CD4-positive, alpha-beta T cell treated with Interleukin-1 beta for 1 hour (primary cell): ENCODE results near the gene CGB7.
"Not testable (repeated sequence)": the region's sequence is repeated elsewhere in the genome, so short reads cannot be mapped to it uniquely, and the experiment has no call there.

Source experiments
- DNase-seq, 2 donors: peaks; one replicate each; pipeline ENCODE4 v3.0.0-alpha.2; 2020 to 2022

The CGB7 gene

GRCh38 chr19:49073514-49074378, 16.2 kb upstream of the CGB7 start:
- no peak for DNase-seq

- DNase-seq, result no peak
Observed at GRCh38 chr19:49071860-49072547, 14.5 kb upstream of the CGB7 start.

GRCh38 chr19:49070416-49070815, 12.9 kb upstream of the CGB7 start:
- no peak for DNase-seq

GRCh38 chr19:49069026-49069425, 11.5 kb upstream of the CGB7 start:
- DNase-seq, result no peak

GRCh38 chr19:49067554-49067953, 10.0 kb upstream of the CGB7 start:
- DNase-seq, result no peak

GRCh38 chr19:49065905-49066512, 8.5 kb upstream of the CGB7 start:
- no peak for DNase-seq

DNA sequence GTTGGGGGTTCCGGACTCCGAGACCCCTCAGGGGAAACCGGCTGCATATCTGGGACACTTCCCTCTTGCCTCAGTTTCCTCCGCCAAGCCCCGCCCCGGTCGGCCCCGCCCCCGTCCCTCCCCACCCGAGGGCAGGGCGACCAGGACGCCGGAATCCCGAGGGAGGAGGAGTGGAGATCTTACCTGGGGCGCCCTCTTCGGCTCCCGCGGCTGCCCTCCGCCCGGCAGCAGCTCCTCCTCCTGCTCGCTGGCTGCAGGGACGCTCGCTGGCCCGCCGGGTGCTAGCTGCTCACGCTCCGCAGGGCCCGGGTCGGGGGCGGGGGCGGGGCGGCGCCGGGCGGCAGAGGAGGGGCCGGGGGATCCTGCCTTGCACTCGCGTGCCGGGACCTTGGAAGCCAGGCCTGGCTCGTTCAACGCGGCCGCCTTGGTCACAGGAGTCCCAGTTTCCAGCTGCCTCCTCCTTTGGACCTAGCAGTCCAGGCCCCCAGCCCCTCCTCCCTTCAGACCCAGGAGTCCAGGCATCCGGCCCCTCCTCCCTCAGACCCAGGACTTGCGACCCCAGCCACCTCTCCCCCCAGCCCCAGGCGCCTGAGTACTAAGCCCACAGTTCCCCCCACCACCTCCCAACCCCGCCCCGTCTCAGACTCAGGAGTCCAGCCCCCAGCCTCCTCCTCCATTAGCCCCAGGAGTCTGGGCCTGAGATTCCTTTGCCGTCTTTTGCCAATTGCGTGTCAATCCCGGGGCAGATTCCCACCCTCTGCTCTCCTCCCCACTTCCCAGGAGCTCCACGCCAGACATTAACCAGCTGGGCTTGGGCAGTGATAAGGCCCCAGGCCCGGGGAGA, 7.4 kb upstream of the CGB7 start, which contains the start of gene NTF4:
NTF4 (minus strand) TSS at position 51 of the 844 bp plus-strand sequence. CDS start 2,821 bp downstream, outside the sequence.
- no peak for DNase-seq

GRCh38 chr19:49064029-49064629, 6.6 kb upstream of the CGB7 start:
- no peak for DNase-seq

DNA sequence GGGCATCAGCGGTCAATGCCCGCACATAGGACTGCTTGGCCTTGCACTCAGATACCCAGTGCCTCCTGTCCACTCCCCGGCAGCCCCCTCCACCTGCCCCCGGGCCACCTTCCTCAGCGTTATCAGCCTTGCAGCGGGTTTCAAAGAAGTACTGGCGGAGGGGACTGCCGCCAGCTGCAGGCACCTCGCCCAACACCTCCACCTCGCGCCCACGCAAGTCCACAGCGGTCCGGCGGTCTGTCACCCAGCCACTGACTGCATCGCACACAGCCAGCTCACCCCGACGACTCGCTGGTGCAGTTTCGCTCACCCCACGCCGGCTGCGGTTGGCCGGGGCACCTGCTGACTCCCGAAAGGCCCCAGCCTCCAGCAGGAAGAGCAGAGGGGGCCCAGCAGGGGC, 3.9 kb upstream of the CGB7 start:
- no peak for DNase-seq

DNA sequence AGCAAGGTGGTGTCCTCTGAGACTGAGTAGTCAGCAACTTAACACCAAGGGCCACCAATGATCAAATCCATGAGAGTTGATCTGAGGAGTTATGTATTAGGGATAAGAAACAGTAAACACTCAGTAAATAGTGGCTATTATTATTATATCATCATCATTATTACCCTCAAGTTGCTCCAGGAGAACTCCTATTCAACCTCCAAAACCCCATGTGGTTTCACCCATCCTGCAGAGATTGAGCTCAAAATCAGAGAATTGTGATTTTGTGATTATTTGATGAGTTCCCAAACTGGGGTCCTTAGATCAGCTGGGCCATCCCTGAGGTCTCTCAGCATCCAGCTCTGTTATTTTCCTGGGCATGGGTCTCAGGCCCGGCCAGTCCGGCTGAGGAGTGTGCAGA, 3.5 kb upstream of the CGB7 start:
- DNase-seq, result no peak

- no peak for DNase-seq
Observed at GRCh38 chr19:49059053-49059452, 1.5 kb upstream of the CGB7 start.

DNA sequence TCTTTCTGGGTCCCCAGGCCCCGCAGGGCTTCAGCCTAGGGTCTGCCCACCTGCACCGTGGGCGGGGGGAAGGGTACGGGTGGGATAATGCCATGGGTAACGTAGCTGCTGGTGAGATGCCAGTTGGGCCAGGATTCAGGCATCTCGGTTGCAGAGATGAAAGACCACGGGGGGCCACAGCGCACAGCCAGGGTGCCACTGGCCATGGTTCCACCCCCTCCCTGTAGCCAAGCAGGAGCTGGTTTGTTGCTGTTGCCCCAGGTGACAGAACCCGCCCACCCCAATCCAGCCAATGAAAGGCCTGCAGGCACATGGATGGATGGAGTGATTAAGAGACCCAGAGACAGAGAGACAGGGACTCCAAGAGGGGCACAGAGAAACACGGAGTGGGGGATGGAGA, 1.0 kb upstream of the CGB7 start:
- DNase-seq, result peak in 1 of 2 donors; percentile 12

DNA sequence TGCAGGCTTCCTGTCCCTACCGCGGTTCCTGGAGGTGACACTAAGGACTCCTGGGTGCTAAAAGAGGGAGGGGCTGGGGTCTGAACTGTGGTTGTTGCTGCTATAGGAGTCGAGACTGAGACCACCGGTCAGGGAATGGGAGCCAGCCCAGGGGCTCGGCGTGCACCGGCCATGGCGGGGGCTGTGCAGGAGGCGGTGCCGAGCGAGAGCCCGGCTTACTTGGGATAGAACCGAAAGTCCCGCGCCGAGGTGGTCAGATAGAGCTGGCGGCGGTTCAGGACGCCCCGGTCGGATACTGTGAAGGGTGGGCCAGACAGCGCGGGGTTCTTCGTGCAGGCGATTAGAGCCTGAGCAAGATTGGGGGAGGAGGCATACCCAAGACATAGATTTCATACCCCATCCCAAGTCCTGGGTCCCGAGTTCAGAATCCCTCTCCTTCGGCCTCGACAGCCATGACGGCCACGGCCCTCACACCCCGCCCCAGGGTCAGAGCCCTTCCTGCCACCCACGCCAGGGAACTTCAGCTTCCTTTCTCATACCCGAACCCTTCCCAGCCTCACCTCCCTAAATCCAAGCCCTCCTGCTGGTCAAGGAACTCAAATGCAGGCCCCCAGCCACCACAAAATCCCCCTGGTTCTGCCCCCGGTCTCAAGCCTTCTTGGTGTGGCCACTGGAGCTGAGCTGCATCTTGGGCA, 500 bp downstream of the CGB7 start:
- not testable (repeated sequence) for DNase-seq

GRCh38 chr19:49056101-49056901, 1.2 kb downstream of the CGB7 start:
- peak; percentile 34 to 45 for DNase-seq

DNA sequence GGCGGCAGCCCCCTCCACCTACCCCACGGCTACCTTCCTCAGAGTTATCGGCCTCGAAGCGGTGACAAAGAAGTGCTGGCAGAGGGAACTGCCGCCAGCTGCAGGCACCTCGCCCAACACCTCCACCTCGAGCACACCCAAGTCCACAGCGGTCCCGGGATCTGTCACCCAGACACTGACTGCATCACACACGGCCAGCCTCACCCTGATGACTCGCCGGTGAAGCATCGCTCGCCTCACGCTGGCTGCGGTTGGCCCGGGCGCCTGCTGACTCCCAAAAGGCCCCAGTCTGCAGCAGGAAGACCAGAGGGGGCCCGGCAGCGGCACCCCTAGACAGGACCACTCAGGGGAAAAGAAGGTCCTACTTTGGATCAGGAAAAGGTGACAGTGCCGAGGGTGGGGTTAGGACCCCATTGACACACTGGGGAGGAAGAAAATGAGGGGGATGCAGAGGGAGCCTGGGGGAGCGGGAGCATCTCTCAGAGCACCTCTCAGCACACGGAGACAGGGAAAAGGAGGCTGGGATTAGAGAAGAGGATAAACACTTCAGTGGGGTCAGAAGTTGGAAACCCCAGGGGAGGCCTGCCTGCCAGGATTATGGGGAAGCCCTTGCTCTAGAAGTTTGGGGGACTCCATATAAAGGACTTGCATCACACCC, 7.0 kb downstream of the CGB7 start:
- not testable (repeated sequence) for DNase-seq

DNA sequence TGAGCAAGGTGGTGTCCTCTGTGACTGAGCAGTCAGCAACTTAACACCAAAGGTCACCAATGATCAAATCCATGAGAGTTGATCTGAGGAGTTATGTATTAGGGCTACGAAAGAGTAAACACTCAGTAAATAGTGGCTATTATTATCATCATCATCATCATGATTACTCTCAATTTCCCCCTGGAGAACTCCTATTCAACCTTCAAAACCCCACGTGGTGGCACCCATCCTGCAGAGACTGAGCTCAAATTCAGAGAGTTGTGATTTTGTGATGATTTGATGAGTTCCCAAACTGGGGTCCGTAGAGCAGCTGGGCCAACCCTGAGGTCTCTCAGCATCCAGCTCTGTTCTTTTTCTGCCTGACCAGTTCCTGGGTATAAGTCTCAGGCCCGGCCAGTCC, 7.7 kb downstream of the CGB7 start:
- not testable (repeated sequence) for DNase-seq

- DNase-seq, result not testable (repeated sequence)
Observed at GRCh38 chr19:49049011-49049410, 8.5 kb downstream of the CGB7 start, which contains the start of gene CGB8. TSS of gene CGB8 (minus strand) at chr19:49049111. CDS start at chr19:49048739, 372 bp downstream.

- not testable (repeated sequence) for DNase-seq
Observed at GRCh38 chr19:49043548-49043947, 14.0 kb downstream of the CGB7 start, which contains the start of gene CGB5. TSS of gene CGB5 (plus strand) at chr19:49043848. CDS start at chr19:49044210, 362 bp downstream.

DNA sequence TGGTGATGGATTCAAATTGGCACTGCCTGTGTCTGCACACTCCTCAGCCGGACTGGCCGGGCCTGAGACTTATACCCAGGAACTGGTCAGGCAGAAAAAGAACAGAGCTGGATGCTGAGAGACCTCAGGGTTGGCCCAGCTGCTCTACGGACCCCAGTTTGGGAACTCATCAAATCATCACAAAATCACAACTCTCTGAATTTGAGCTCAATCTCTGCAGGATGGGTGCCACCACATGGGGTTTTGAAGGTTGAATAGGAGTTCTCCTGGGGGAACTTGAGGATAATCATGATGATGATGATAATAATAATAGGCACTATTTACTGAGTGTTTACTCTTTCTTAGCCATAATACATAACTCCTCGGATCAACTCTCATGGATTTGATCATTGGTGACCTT, 14.9 kb downstream of the CGB7 start:
- DNase-seq, result not testable (repeated sequence)

GRCh38 chr19:49042177-49042576, 15.4 kb downstream of the CGB7 start:
- DNase-seq, result no peak
